Measurements from ENCODE around the gene RAP1GDS1.

Gene RAP1GDS1

DNA sequence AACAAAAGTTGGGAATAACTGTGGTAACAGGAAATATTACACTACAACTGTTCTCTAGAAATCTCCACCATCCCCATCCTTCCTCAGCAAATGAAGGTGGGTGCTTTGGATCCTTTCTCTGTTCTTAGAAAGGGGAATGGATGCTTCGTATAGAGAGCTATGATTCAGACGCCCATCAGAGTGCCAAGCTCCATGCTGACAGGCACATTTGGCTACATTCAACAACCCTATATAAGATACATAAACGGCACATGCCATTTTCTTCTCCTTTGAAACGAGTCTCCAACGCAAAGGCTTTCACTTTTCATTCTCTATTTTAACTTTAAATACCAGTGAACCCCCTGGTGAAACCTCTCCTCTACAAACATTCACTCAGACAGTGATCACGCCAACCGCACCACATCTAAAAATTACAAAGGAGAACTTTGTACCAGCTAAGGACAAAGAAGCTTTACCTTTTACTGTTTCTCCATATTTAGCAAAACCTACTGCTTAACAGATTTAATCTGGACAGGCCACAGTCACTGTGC, 224.7 kb downstream of the RAP1GDS1 start:
- DNase-seq = no peak

DNA sequence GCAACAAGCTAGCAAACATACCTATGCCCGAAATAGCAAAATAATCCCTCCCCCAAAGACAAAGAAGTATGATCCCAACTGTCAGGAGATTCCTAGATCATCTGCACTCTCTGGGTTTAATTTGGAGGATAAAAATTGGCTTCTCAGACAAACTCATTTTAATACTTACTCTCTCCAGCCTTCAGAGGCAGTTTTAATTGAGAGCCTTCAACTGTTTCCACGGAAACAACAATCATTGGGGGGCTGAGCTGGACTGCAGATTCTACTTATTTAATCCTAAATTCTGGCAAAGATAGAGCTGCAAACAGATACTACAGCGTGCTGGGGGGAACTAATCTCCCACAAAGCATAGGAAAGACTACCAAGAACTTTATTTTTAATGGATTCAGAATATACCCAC, 229.1 kb downstream of the RAP1GDS1 start:
- DNase-seq = no peak

DNA sequence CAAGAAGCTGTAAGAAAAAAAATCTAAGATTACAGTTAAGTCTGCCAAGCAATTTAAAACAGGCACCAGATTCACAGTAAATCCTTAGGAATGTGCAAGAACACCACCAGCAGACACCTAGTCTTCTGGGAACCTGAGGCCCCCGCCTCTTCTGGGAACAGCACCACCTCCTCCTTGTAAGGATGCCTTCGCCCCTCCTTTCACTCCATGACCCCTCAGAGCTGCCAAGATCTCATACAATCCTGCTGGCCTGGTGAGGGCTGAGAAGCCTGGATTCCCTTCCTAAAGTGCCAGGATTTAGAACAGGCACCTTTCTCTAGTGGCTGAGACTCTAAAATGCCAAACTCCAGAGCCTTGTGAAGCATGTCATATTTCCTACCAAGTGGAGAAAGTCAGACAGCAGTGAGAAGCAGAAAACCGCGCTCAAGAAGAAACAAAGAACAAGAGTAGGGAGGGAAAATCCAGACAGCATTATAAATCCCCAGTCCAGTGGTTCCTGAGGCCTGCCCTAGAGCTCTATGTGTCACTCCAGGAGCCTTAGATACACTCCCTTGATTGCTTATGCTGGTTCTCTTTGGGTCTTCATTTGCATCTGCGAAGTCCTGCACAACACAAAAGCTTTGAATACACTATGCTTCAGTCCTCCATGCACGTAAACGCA, 230.8 kb downstream of the RAP1GDS1 start:
- DNase-seq = no peak

DNA sequence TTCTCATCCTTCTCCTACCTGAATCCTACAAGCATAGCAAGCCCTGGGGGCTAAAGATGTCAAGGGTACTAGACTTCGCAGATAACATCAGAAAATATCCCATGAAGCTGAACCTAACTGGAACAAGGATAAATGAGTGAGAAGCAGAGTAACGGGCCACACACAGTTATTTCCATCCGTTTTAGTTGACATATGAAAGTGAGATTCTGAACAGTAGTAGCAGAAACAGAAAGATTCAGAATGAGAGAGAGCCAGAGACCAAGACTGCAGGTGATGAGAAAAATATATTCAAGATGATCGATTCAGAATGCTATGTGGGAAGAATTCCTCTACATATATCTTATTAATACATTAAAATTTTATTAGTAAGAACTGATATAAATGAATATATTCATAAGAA, 232.1 kb downstream of the RAP1GDS1 start:
- no peak for DNase-seq
